ENCODE data around the gene TBCA. TPM values are rescaled to one million over a fixed set of nuclear protein-coding genes. Genes with fewer than 3 reads are reported as not detected.

Gene TBCA
- total and polyA plus RNA-seq, 9 of the 15 experiments (the other 6 are each of a cell fraction or from before 2014, with no cell fraction given) = 164 to 661 (median 334) TPM

DNA sequence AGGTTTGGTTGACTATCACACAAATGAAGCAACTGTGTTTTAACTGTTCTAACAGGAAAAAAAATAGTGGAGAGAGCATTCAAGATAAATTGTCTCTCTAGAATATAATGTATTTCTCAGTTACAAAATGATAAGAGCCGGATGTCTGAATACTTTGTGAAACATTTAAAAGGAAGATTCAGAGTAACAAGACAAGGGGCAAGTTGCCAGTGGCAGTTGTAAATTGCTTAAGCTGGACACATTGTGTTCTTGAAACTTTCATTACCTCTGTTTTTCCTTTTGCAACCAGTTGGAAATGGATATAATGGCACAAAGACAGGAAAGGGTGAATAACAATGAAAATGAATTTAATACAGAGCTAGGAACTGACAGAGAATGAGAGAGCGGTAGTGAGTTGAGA, 15.2 kb upstream of the TBCA start (continued):
- TF ChIP-seq FOXJ3 (CRISPR knock-in tag; IDR thresholded peaks at IDR 0.05) = no peak
- TF ChIP-seq ZNF398 (CRISPR knock-in tag; IDR thresholded peaks at IDR 0.05) = no peak
- no peak for TF ChIP-seq PHB (CRISPR knock-in tag; IDR thresholded peaks at IDR 0.05)
- TF ChIP-seq KDM5B (IDR thresholded peaks at IDR 0.05; ENCODE audit: insufficient replicate concordance, low read depth, low read length) = no peak
- TF ChIP-seq HNRNPH1 (optimal IDR thresholded peaks at IDR 0.05; ENCODE audit: low read depth, low read length) = no peak
- TF ChIP-seq STAT6 (CRISPR knock-in tag; IDR thresholded peaks at IDR 0.05) = no peak
- TF ChIP-seq POLR3A (IDR thresholded peaks at IDR 0.05; ENCODE audit: borderline replicate concordance, extremely low read depth, insufficient read depth, insufficient read length) = no peak
